Karpas-422 (cell line): ENCODE data around the gene KCNIP1. TPM values are rescaled to one million over a fixed set of nuclear protein-coding genes. Genes with fewer than 3 reads are reported as not detected.

Source experiments
- DNase-seq: peaks from one replicate; pipeline ENCODE4 v3.0.0-alpha.2; 2015
- H2AFZ ChIP-seq: fragments of 200-600 bp; sonication (generic); 2 replicates; pipeline ENCODE4 v1.6.1; 2014; ENCODE audit warnings: antibody characterized with exemption, low read length, mixed read lengths
- H3K27ac ChIP-seq: fragments of 200-600 bp; sonication (generic); 2 replicates; pipeline ENCODE4 v1.5.1; 2014; ENCODE audit warnings: mild to moderate bottlenecking, low read length, moderate library complexity
- H3K27me3 ChIP-seq: fragments of 200-600 bp; sonication (generic); 2 replicates; pipeline ENCODE4 v1.6.1; 2014; ENCODE audit warnings: low read length, mixed read lengths
- H3K36me3 ChIP-seq: fragments of 200-600 bp; sonication (generic); 2 replicates; pipeline ENCODE4 v1.6.1; 2014; ENCODE audit warnings: low read length, mixed read lengths; ENCODE audit not compliant: insufficient read depth
- H3K4me1 ChIP-seq: fragments of 200-600 bp; sonication (generic); 2 replicates; pipeline ENCODE4 v1.6.1; 2014; ENCODE audit warnings: mild to moderate bottlenecking, low read length, mixed read lengths
- H3K4me2 ChIP-seq: fragments of 200-600 bp; sonication (generic); 2 replicates; pipeline ENCODE4 v1.6.1; 2014; ENCODE audit warnings: low read length, low read depth, mild to moderate bottlenecking; ENCODE audit not compliant: poor library complexity, severe bottlenecking
- H3K4me3 ChIP-seq: fragments of 200-600 bp; sonication (generic); 2 replicates; pipeline ENCODE4 v1.5.1; 2014; ENCODE audit warnings: mild to moderate bottlenecking, antibody characterized with exemption, low read length, mixed read lengths
- H3K79me2 ChIP-seq: fragments of 200-600 bp; sonication (generic); 2 replicates; pipeline ENCODE4 v1.6.1; 2014; ENCODE audit warnings: mild to moderate bottlenecking, low read length, mixed read lengths
- H3K9ac ChIP-seq: fragments of 200-600 bp; sonication (generic); 2 replicates; pipeline ENCODE4 v1.6.0; 2014; ENCODE audit warnings: low read length
- H3K9me2 ChIP-seq: fragments of 200-600 bp; sonication (generic), shearing (Covaris generic); replicated peaks from 2 replicates; pipeline ENCODE4 v1.6.0; 2014; ENCODE audit warnings: mild to moderate bottlenecking, low read length, moderate library complexity; ENCODE audit not compliant: insufficient read depth
- H3K9me3 ChIP-seq: fragments of 300-700, 200-600 bp; sonication (generic); 2 replicates; pipeline ENCODE4 v1.6.1; 2014; ENCODE audit warnings: low read length, mixed read lengths
- H4K20me1 ChIP-seq: fragments of 200-600 bp; sonication (generic); 2 replicates; pipeline ENCODE4 v1.6.1; 2014; ENCODE audit warnings: mild to moderate bottlenecking, antibody characterized with exemption, low read length, low read depth; ENCODE audit not compliant: insufficient read depth
- total RNA-seq: library from RNA; depleted of rRNA; stranded (reverse); fragments of >200 nt; shearing (Covaris generic); gene quantifications from 2 replicates; pipeline ENCODE4 v1.2.3, GENCODE V29; 2014; ENCODE audit warnings: low replicate concordance

The KCNIP1 gene
- total RNA-seq, 1 experiment from 2014 or later = not detected

GRCh38 chr5:170719551-170719950 lies 215.7 kb downstream of the KCNIP1 start:
- Histone ChIP-seq H3K4me2 (no peak overlapping the region), H3K36me3 (no peaks in the 10 kb centered on the region), H3K27me3 (no peaks in the 10 kb centered on the region), H3K79me2 (no peaks in the 10 kb centered on the region), H3K9me3 (no peaks in the 10 kb centered on the region), H3K4me3 (no peak overlapping the region), H3K27ac (no peak overlapping the region), H4K20me1 (no peaks in the 10 kb centered on the region), H3K9ac (no peak overlapping the region), H3K9me2 (no peaks in the 10 kb centered on the region), H3K4me1 (no peaks in the 10 kb centered on the region), H2AFZ (no peak overlapping the region)
- DNase-seq = no peak

GRCh38 chr5:170720179-170720578 lies 216.4 kb downstream of the KCNIP1 start:
- Histone ChIP-seq H2AFZ (no peak overlapping the region), H3K4me2 (no peak overlapping the region), H3K79me2 (no peaks in the 10 kb centered on the region), H3K4me1 (no peaks in the 10 kb centered on the region), H3K9ac (no peak overlapping the region), H3K9me3 (no peaks in the 10 kb centered on the region), H3K36me3 (no peaks in the 10 kb centered on the region), H4K20me1 (no peaks in the 10 kb centered on the region), H3K27ac (no peak overlapping the region), H3K4me3 (no peak overlapping the region), H3K27me3 (no peaks in the 10 kb centered on the region), H3K9me2 (no peaks in the 10 kb centered on the region)
- no peak for DNase-seq

GRCh38 chr5:170720984-170721383 lies 217.2 kb downstream of the KCNIP1 start:
- Histone ChIP-seq H3K36me3 (no peaks in the 10 kb centered on the region), H4K20me1 (no peaks in the 10 kb centered on the region), H3K4me1 (no peaks in the 10 kb centered on the region), H3K9me2 (no peaks in the 10 kb centered on the region), H3K9me3 (no peaks in the 10 kb centered on the region), H3K4me3 (no peak overlapping the region), H3K27ac (no peak overlapping the region), H3K9ac (no peak overlapping the region), H2AFZ (no peak overlapping the region), H3K27me3 (no peaks in the 10 kb centered on the region), H3K79me2 (no peaks in the 10 kb centered on the region), H3K4me2 (no peak overlapping the region)
- DNase-seq = no peak

GRCh38 chr5:170721681-170722080 lies 217.9 kb downstream of the KCNIP1 start:
- Histone ChIP-seq H4K20me1 (no peaks in the 10 kb centered on the region), H3K4me3 (no peak overlapping the region), H2AFZ (no peak overlapping the region), H3K4me1 (no peaks in the 10 kb centered on the region), H3K36me3 (no peaks in the 10 kb centered on the region), H3K27me3 (no peaks in the 10 kb centered on the region), H3K9ac (no peak overlapping the region), H3K79me2 (no peaks in the 10 kb centered on the region), H3K27ac (no peak overlapping the region), H3K9me2 (no peaks in the 10 kb centered on the region), H3K4me2 (no peak overlapping the region), H3K9me3 (no peaks in the 10 kb centered on the region)
- DNase-seq = no peak

GRCh38 chr5:170722316-170722715 lies 218.5 kb downstream of the KCNIP1 start:
- H3K27me3 ChIP-seq = no peaks in the 10 kb centered on the region
- H4K20me1 ChIP-seq = no peaks in the 10 kb centered on the region
- H3K4me1 ChIP-seq = no peaks in the 10 kb centered on the region
- H3K9me2 ChIP-seq = no peaks in the 10 kb centered on the region
- H3K9me3 ChIP-seq = no peaks in the 10 kb centered on the region
- no peak for DNase-seq
- H2AFZ ChIP-seq = no peak overlapping the region
- no peaks in the 10 kb centered on the region for H3K36me3 ChIP-seq
- no peaks in the 10 kb centered on the region for H3K79me2 ChIP-seq
- H3K27ac ChIP-seq = no peak overlapping the region
- no peak overlapping the region for H3K9ac ChIP-seq
- no peak overlapping the region for H3K4me2 ChIP-seq
- H3K4me3 ChIP-seq = no peak overlapping the region

- no peak for DNase-seq
- no peak overlapping the region for H3K27ac ChIP-seq
- H3K4me2 ChIP-seq = no peak overlapping the region
- no peaks in the 10 kb centered on the region for H4K20me1 ChIP-seq
- H3K79me2 ChIP-seq = no peaks in the 10 kb centered on the region
- peaks cover 4% of the 10 kb centered on the region; the same call in 1 of the 2 replicates for H3K27me3 ChIP-seq
- H2AFZ ChIP-seq = no peak overlapping the region
- no peak overlapping the region for H3K4me3 ChIP-seq
- no peak overlapping the region for H3K9ac ChIP-seq
- H3K9me3 ChIP-seq = peaks cover 4% of the 10 kb centered on the region; the same call in 1 of the 2 replicates
- H3K4me1 ChIP-seq = no peaks in the 10 kb centered on the region
- H3K36me3 ChIP-seq = no peaks in the 10 kb centered on the region
- no peaks in the 10 kb centered on the region for H3K9me2 ChIP-seq
Measured at GRCh38 chr5:170731052-170731451, 227.2 kb downstream of the KCNIP1 start.

GRCh38 chr5:170732685-170733084 lies 228.9 kb downstream of the KCNIP1 start:
- no peaks in the 10 kb centered on the region for H3K4me1 ChIP-seq
- no peak for DNase-seq
- no peak overlapping the region for H3K4me2 ChIP-seq

GRCh38 chr5:170736966-170737365 lies 233.1 kb downstream of the KCNIP1 start:
- H3K79me2 ChIP-seq = no peaks in the 10 kb centered on the region
- H3K9me3 ChIP-seq = peaks cover 4% of the 10 kb centered on the region; the same call in 1 of the 2 replicates
- H3K9ac ChIP-seq = no peak overlapping the region
- no peak overlapping the region for H3K27ac ChIP-seq
- no peak overlapping the region for H3K4me3 ChIP-seq
- H3K27me3 ChIP-seq = peaks cover 4% of the 10 kb centered on the region; the same call in 1 of the 2 replicates
- no peak for DNase-seq
- no peak overlapping the region for H3K4me2 ChIP-seq
- no peaks in the 10 kb centered on the region for H3K36me3 ChIP-seq
- no peaks in the 10 kb centered on the region for H4K20me1 ChIP-seq
- no peaks in the 10 kb centered on the region for H3K9me2 ChIP-seq
- H2AFZ ChIP-seq = no peak overlapping the region
- no peaks in the 10 kb centered on the region for H3K4me1 ChIP-seq

More at GRCh38 chr5:170732685-170733084, 228.9 kb downstream of the KCNIP1 start:
- Histone ChIP-seq H3K9ac (no peak overlapping the region), H3K36me3 (no peaks in the 10 kb centered on the region), H3K9me3 (peaks cover 4% of the 10 kb centered on the region; the same call in 1 of the 2 replicates), H3K4me3 (no peak overlapping the region), H3K27ac (no peak overlapping the region), H4K20me1 (no peaks in the 10 kb centered on the region), H3K9me2 (no peaks in the 10 kb centered on the region), H3K27me3 (peaks cover 4% of the 10 kb centered on the region; the same call in 1 of the 2 replicates), H2AFZ (no peak overlapping the region), H3K79me2 (no peaks in the 10 kb centered on the region)

- no peak overlapping the region for H3K27ac ChIP-seq
- no peak for DNase-seq
- H3K4me3 ChIP-seq = no peak overlapping the region
- H4K20me1 ChIP-seq = no peaks in the 10 kb centered on the region
- no peaks in the 10 kb centered on the region for H3K79me2 ChIP-seq
- H3K9me3 ChIP-seq = peaks cover 4% of the 10 kb centered on the region; the same call in 1 of the 2 replicates
- H3K4me1 ChIP-seq = no peaks in the 10 kb centered on the region
- H3K4me2 ChIP-seq = no peak overlapping the region
- H3K36me3 ChIP-seq = no peaks in the 10 kb centered on the region
- H3K27me3 ChIP-seq = peaks cover 4% of the 10 kb centered on the region; the same call in 1 of the 2 replicates
- H3K9ac ChIP-seq = no peak overlapping the region
- no peak overlapping the region for H2AFZ ChIP-seq
- no peaks in the 10 kb centered on the region for H3K9me2 ChIP-seq
Measured at GRCh38 chr5:170737591-170737990, 233.8 kb downstream of the KCNIP1 start.
